Stimulated activated CD8-positive, alpha-beta memory T cell treated with anti-CD3 and anti-CD28 coated beads, Interleukin-7, amount 100 ng/mL, for 24 hours (primary cell): ENCODE data around the gene NBAS.
"Not testable (repeated sequence)": the region's sequence is repeated elsewhere in the genome, so short reads cannot be mapped to it uniquely, and the experiment has no call there.

ENCODE experiments used
- DNase-seq: peaks from one replicate; pipeline ENCODE4 v3.0.0-alpha.2; 2020; ENCODE audit warnings: low read depth

NBAS gene

DNA sequence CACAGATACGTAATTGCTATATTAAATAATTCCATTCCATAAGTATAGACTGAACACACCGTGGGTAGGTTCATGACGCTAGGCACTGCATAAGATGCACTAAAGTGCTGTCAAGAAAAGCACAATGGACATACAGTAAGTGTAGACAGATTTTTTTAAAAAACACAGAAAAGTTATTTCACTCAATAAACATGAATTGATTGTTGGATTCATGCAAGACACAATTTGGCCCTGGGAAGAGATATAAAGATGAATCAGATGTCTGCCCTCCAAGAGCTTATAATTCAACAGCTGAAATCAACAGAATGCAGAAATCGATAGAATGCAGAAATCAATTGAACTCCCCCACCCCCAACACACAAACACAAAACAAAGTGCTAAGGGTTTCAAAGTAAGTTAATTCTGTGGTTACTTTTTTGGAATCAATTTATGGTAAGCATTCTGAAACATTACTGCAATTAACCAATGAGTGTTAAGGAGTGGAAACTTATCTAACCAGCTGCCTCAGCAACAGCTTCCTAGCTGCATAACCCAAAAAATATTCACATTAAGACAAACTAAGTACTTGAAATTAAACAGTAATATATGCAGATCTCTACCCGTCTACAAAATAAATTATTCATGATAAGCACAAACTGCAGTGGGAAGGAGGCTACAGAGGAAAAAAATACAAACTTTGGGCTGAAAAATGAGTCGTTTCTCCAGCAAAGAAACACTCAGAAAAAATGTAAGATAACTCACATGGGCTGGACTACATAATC lies 1.6 kb downstream of the NBAS start:
- DNase-seq = no peak

DNA sequence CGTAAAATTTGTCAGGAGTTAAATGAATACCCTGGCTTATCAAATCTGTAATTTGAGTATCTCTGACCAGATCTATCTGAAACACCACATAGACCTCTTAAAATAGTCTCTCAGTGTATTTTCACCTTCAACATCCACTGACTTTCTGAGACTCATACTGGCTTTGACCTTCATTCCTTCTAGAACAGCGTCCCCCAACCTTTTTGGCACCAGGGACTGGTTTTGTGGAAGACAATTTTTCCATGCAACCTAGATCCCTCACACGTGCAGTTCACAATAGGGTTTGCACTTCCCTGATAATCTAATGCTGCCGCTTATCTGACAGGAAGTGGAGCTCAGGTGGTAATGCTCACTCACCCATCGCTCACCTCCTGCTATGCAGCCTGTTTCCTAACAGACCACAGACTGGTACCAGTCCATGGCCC lies 3.2 kb downstream of the NBAS start:
- no peak for DNase-seq

DNA sequence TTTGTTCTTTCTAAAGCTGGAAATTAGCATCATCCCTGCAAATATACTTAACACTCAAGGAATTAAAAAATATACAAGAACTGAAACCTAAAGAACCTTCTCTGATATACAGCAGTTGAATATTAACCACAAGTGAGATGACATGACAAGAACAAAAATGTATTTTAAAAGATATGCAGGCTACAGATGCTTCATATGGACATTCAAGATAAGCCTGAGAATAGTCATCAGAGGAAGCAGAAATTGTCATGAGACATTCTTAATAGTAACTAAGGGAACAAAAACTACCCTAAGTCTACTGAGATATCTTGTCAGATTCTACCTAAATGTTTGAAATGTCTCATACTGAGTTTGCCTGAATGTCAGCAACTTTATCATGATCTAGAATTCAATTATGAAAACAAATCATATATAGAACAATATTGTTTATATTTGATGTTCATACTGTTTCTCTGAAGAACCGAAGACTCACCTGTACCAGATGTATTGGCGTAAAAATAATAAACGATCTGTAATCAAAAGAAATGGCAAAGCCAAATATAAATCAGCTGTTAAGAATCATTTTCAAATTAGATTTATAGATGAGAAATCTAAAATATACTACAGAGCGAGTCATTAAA lies 4.7 kb downstream of the NBAS start:
- DNase-seq = no peak

DNA sequence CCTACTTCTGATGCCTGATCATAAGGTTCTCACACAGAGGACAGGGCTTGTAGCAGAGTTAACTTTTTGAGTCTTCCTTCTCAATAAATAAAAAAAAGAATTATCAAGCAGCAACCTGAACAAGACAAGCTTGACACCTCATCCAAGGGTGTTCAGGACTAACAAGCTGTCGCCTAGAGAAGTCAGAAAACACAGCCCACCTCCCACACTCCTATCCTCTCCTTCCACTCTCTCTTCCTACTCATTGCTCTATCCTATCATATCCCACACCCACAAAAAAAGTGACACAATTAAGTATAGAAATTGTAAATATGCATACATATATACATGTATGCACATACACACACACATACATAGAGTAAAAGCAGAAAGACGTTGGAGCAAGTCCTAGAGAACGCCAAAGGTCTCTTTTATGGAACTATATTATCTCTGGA lies 5.4 kb downstream of the NBAS start:
- DNase-seq = no peak

DNA sequence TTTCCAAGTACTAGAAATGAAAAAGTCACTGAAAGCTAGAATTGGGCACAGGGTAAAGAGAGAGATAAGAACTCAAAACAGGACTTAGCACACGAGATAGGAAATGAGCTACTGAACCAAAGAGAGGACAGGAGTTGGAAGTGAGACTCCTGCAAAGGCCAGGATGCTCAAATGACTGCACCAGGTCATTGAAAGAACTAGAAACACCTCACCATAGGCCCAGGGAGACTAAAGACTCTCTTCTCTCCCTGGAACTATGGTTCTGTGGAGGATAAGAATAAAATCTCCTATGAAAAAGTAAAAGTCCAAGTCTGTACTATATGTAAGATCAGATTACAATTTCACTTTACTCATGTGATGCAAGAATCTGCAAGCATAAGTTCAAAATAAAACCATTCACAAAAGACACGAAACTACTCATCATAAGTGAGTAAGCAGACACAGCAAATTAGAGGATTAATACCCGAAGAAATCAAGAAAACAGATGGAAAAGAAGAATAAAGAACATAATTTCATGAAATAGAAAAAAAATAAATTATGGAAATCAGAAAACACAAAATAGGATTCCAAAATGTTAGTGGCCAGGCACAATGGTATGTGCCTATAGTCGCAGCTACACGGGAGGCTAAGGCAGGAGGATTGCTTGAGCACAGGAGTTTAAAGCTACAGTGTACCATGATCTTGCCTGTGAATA lies 6.5 kb downstream of the NBAS start:
- DNase-seq = no peak

DNA sequence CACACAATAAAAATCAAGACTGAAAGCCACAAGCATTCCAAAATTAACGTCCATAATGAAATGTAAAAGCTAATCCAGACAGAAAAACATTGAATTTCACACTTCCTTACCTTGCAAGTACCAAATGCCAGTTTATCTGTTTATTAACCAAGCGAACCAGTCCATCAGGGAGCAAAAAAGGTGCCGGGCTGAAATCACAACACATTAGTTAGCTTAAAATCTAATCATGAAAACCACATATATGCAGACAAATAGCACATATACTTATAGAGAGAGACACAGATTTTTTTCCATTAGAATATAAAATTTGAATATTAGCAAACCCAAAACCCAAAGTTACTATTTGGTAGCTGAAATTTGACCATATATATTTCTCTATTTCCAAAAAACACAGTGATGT lies 7.2 kb downstream of the NBAS start:
- no peak for DNase-seq

DNA sequence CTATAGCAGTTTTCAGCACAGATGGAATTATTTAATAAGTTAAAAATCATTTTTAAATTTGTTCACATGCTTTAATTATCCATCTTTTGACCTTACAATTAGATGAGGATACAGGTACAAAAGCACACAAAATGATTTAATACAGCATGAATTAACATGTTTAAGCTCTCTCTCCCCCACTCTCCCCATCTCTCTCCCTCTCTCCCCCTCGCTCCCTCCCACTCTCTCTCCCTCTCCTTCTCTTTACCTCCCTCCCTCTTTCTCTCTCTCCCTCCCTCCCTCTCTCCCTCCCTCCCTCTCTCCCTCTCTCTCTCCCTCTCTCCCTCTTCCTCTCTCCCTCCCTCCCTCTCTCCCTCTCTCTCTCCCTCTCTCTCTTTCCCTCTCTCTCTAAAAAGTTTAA lies 7.6 kb downstream of the NBAS start:
- no peak for DNase-seq

DNA sequence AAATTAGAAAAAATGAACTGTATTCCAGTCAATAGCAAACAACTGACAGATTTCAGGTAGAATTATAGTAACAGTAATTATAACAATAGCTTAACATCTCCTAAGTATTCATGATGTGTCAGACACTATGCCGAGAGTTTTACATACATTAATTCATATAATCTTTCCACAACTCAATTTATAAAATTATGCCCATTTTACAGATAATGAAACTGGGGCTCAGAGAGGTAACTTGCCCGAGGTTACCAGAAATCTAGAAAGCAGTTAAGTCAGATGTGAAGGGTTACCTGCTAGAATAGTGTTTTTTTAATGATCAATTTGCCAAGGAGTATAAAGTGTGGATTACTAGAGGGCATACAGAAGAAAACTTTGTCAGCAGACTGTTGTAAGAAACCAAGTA lies 12.2 kb downstream of the NBAS start:
- DNase-seq = no peak

DNA sequence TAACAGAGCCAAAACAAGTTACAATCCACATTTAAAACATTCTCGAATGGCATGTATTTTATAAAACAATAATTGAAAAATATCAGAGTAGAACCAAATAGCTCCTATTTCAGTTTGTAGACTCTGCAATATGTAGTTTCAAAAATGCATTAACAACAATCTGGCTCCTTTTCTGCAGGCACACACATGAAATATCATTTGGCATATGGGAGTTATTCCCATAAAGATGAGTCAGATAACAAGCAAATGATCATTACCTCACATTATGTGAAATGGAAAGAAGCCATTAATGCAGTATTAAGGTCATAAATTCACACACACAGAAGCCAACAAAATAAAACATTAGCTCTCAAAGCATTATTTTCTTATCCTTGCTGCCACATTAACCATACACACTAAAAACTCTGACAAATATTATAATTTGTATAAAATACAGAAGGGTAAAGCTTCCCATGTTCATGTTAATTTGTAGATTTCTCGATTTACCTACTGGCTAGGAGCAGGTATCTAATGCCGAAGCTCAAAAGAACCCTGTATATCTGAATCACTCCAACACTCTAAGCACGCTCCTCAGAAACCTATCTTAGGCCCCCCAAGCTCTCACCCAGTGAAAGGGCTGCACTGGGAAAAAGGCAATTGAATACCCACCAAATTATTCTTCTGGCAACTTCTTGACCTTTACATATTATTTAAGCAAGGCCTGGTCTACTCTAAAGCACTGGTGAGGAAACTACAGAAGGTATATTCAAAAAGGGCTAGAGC lies 13.8 kb downstream of the NBAS start:
- DNase-seq = no peak

DNA sequence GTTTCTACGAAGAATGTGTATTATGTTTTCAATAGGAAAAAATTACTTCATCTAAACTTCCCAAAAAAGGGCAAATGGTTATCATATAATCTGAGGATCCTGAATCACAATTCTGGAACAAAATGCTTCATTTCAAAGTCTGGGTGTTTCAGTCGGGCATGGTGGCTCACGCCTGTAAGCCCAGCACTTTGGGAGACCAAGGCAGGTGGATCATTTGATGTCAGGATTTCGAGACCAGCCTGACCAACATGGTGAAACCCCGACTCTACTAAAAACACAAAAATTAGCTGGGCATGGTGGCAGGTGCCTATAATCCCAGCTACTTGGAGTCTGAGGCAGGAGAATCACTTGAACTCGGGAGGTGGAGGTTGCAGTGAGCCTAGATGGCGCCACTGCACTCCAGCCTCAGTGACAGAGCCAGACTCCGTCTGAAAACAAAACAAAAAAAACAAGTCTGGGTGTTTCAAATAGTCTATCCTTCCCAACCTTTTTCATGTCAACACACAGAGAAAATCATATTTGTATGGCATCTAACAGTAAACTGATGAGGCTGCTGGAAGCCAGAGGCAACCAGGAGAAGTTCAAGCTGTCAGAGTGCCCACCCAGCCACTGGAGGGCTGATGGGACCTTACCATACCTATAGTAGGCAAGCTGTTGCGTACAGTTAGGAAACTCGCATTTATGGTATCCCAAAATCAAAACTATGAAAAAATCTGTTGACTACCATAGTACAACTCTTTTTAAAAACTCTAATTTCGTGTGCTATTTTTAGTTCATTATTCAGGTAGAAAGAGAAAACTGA lies 14.6 kb downstream of the NBAS start:
- DNase-seq = no peak

DNA sequence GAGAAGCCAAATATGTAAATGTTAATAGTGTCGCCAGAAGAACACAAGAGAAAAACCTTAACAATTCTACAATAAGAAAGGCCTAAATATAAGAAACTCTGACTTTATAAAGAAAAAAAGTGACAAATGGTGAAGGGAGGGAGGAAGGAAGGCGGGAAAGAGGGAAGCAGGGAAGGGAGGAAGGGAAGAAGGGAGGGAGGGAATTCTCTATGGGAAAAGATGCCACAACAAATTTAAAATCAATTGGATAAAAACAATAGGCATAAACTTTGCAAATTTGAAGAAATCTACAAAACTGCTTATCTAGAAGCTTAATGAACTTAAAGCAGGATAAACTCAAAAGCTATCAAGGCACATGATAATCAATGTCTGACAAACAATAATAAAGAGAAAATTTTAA lies 16.9 kb downstream of the NBAS start:
- no peak for DNase-seq

DNA sequence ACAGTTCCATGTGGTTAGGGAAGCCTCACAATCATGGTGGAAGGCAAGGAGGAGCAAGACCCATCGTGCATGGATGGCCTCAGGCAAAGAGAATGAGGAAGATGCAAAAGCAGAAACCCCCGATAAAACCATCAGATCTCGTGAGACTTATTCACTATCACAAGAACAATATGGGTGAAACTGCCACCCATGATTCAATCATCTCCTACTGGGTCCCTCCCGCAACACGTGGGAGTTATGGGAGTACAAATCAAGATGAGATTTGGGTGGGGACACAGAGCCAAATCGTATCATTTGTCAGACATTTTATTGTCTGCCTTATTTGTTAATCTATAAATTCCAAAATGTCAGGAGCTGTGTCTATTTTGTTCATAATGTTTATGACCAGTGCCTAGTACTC lies 17.6 kb downstream of the NBAS start:
- no peak for DNase-seq

DNA sequence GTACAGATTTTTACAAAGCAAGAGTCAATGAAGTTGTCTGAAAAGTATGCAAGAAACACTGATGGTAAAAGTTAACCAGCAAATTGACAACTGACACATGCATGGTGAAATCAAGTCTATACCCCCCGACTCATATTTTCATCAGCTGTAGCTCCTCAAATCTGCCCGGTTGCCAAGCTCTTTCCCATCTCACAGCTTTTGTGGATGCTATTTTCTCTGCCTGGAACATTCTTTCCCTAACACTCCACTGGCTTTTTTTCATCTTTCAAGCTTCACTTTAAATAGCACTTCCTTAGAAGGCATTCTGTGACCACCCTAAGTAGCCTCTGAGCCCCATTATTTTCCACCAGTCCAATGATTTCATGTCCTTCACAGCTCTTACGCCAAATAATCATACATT lies 18.1 kb downstream of the NBAS start:
- no peak for DNase-seq

DNA sequence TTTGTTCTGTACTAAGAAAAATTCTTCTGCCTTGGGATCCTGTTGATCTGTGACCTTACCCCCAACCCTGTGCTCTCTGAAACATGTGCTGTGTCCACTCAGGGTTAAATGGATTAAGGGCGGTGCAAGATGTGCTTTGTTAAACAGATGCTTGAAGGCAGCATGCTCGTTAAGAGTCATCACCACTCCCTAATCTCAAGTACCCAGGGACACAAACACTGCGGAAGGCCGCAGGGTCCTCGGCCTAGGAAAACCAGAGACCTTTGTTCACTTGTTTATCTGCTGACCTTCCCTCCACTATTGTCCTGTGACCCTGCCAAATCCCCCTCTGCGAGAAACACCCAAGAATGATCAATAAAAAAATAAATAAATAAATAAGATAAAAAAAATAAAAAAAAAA lies 18.9 kb downstream of the NBAS start:
- DNase-seq = not testable (repeated sequence)

DNA sequence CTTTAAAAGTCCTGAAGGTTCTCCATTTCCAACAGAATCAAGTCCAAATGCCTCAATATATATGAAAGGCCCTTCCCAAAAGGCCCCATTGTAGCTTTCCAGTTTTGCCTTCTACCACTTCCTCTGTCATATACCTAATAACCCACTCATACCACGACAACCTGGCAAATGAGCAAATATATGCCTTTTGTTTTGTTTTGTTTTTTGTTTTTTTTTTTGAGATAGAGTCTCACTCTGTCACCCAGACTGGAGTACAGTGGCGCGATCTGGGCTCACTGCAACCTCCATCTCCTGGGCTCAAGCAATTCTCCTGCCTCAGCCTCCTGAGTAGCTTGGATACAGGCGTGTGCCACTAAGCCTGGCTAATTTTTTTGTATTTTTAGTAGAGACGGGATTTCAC lies 20.6 kb downstream of the NBAS start:
- not testable (repeated sequence) for DNase-seq

DNA sequence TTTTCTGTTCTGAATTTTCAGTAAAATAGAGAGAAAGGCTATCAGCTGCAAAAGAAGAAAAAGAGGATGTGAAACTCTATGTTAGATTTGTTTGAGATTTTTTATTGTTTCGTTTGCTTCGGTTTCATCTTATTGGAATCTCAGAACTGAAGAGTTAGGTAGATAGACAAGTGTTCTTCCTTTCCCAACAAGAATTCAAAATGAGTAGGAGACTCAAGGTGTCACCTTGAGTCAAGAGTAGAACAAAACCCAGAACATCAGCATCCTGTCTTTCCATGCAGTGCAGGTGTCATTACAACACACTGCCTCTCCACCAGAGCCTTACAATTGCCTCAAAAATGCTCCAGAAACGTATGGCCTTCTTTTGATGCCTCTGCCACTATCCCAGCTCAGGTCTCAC lies 21.1 kb downstream of the NBAS start:
- DNase-seq = no peak

DNA sequence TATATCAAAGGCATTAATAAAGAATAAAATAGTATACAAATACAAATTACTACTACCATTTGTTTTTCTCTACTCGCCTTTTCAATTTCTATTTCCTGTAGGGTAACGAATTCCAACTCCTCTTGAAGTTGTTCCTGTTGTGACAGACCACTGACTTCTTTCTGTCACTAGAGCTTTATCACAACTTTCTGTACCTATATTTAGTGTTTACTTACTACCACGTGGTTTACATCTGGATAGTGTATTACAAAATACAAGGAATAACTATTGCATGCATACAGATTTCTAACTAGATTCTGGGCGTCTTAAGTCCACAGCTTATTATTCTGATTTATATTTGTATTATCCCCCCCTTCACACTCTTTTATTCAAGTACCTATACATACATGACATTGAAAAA lies 22.3 kb downstream of the NBAS start:
- DNase-seq = no peak

DNA sequence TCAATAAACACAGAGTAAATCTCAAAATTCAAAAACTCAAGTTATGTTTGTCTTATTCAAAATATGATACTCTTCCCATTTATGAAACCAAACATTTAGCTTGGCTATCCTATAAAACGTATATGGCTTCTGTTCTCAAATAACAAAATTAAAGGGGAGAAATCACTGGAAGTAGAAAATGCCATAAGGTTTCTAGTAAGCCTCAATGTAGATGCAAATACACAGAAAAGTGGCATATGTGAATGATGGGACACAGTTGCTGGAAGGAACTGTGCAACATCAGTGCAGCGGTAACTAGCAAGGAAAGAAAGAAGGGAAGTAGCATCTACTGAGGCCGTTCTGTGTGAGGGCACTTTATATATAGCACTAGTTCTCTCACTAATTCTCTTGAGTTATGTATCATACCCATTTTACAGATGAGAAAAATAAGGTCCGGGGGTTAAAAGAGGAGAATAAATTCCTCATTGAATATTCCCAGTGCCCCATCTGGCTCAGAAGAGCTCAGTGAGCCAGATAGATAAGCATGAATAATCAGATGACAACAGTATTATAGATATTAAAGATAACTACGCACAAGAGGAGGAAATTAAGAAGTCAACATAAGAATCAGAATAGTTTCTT lies 27.2 kb downstream of the NBAS start:
- DNase-seq = no peak

DNA sequence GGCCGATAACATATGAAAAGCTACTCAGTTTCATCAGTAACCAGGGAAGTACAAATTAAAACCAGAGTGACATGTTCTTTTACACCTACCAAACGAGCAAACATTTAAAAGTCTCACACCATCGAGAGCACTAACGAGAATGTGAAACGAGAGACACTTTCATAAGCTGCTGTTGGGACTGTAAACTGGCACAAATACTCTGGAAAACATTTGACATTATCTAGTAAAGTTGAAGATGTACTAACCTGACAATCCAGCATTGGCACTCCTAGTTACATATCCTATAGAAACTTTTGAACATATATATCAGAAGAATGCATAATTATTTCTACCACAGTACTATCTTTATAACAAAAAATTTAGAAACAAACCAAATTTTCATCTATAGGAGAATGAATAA lies 28.1 kb downstream of the NBAS start:
- DNase-seq = no peak

DNA sequence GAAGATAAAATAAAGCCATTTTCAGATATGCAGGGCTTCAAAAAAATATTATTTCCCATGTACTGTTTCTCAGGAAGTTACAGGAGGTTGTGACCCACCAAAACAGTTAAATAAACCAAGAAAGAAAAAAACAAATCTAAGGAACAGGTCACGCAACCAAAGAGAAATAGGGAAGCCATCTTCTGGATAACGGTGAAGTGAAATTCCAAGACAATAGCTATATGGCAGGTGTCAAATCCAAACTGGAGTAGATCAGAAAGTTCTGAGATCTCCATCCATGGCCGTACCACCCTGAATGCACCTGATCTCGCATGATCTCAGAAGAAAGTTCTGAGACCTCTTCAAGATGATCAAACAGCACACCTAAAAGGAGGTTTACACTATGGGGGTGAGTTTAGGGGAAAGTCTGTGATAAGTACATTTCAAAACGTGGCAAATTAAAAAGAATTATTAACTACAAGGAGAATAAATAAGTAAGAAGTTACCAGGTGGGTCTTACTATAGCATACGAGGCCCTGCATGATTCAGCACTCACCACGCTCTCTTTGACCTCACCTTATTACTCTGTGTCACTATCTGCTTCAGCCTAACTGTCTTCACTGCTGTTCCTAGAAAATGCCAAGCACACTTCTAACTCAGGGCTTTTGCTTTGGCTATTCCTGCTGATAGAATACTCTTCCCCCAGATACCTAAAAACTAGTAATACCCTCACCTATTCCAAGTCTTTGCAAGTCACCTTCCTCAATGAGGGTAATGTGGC lies 29.9 kb downstream of the NBAS start:
- DNase-seq = no peak
